GM23248 (cell line): ENCODE results near the gene HOXC6. TPM values are rescaled to one million over a fixed set of nuclear protein-coding genes. Genes with fewer than 3 reads are reported as not detected.

Experiments used
- DNase-seq: peaks from one replicate; pipeline ENCODE4 v3.0.0-alpha.2; 2015
- H2AFZ ChIP-seq: fragments of 200-600 bp; sonication (generic); 2 replicates; pipeline ENCODE4 v1.6.1; 2016; ENCODE audit warnings: antibody characterized with exemption
- H3F3A ChIP-seq: fragments of 200-600 bp; sonication (generic); 2 replicates; pipeline ENCODE4 v1.6.1; 2016; ENCODE audit warnings: mild to moderate bottlenecking, antibody characterized with exemption, mixed run types; ENCODE audit not compliant: insufficient read depth
- H3K27ac ChIP-seq: fragments of 200-600 bp; sonication (generic); 2 replicates; pipeline ENCODE4 v1.5.1; 2016; ENCODE audit warnings: mild to moderate bottlenecking
- H3K27me3 ChIP-seq: fragments of 200-600 bp; sonication (generic); replicated peaks from 2 replicates; pipeline ENCODE4 v1.6.1; 2016; ENCODE audit warnings: mild to moderate bottlenecking; ENCODE audit not compliant: insufficient read depth
- H3K36me3 ChIP-seq: fragments of 200-600 bp; sonication (generic); 2 replicates; pipeline ENCODE4 v1.6.1; 2016; ENCODE audit warnings: low read depth, mild to moderate bottlenecking
- H3K4me1 ChIP-seq: fragments of 200-600 bp; sonication (generic); 2 replicates; pipeline ENCODE4 v1.6.1; 2016; ENCODE audit warnings: mild to moderate bottlenecking; ENCODE audit not compliant: insufficient read depth
- H3K4me2 ChIP-seq: fragments of 200-600 bp; sonication (generic); one replicate; pipeline ENCODE4 v1.6.1; 2016; ENCODE audit warnings: mild to moderate bottlenecking; ENCODE audit not compliant: unreplicated experiment
- H3K4me3 ChIP-seq: fragments of 200-600 bp; sonication (generic); 2 replicates; pipeline ENCODE4 v1.5.1; 2016; ENCODE audit warnings: mild to moderate bottlenecking
- H3K79me2 ChIP-seq: fragments of 200-600 bp; sonication (generic); 2 replicates; pipeline ENCODE4 v1.6.1; 2016; ENCODE audit warnings: mild to moderate bottlenecking; ENCODE audit not compliant: insufficient read depth
- H3K9ac ChIP-seq: fragments of 200-600 bp; sonication (generic); 2 replicates; pipeline ENCODE4 v1.6.1; 2016; ENCODE audit warnings: mild to moderate bottlenecking
- H3K9me2 ChIP-seq: fragments of 200-600 bp; sonication (generic); 2 replicates; pipeline ENCODE4 v1.6.1; 2016; ENCODE audit warnings: mixed run types, mild to moderate bottlenecking, moderate library complexity; ENCODE audit not compliant: insufficient read depth
- H3K9me3 ChIP-seq: fragments of 200-600 bp; sonication (generic); one replicate; pipeline ENCODE4 v1.6.1; 2017; ENCODE audit warnings: low read depth
- H4K20me1 ChIP-seq: fragments of 200-600 bp; sonication (generic); 2 replicates; pipeline ENCODE4 v1.6.0; 2016; ENCODE audit not compliant: insufficient read depth
- EZH2 ChIP-seq: fragments of 200-600 bp; sonication (generic); IDR thresholded peaks from 2 replicates; pipeline ENCODE4 v1.6.1; 2018; ENCODE audit warnings: antibody characterized with exemption, mild to moderate bottlenecking; ENCODE audit not compliant: insufficient read depth, poor library complexity, severe bottlenecking
- EZH2phosphoT487 ChIP-seq: fragments of 200-600 bp; sonication (generic); IDR thresholded peaks from 2 replicates; pipeline ENCODE4 v1.6.1; 2018; ENCODE audit warnings: antibody characterized with exemption, moderate library complexity, mild to moderate bottlenecking, low read depth; ENCODE audit not compliant: insufficient read depth
- WGBS, 2 experiments: methylation state at CpG; one replicate each; pipeline ENCODE4 v1.1.6; 2015 to 2017; ENCODE audit warnings: low lambda C conversion rate in 2 of 2, low coverage in 1 of 2; ENCODE audit errors: missing lambda C conversion rate in 2 of 2; 5-methylcytosine and 5-hydroxymethylcytosine counted together
- in situ Hi-C: fragments of 300-500 bp; cut with MboI; formaldehyde crosslinking; loops from 2 replicates; pipeline ENCODE4 v1.15.0; 2020
- polyA plus RNA-seq: library from polyadenylated mRNA; unstranded; fragments of >200 nt; fragmentation: Nextera tagmentation; extraction: Ambion mirVana; gene quantifications from 2 replicates; pipeline ENCODE4 v1.2.1, GENCODE V29; 2016
- total RNA-seq: library from RNA; depleted of rRNA; stranded (reverse); fragments of >200 nt; shearing (Covaris generic); gene quantifications from 2 replicates; pipeline ENCODE4 v1.2.3, GENCODE V29; 2014

Gene HOXC6
- total and polyA plus RNA-seq, 2 experiments from 2014 or later: 3.6 to 20.5 TPM

- H3K36me3 ChIP-seq: no peaks in the 10 kb centered on the region
- WGBS, 2 experiments: 37 to 38% methylated on average over 38 to 43 of the region's 43 CpGs
- H3K9me2 ChIP-seq: no peaks in the 10 kb centered on the region
- no peak for TF ChIP-seq EZH2
- DNase-seq: peak; percentile 62
- H3K9ac ChIP-seq: peak overlapping the region; percentile 97
- H3K27me3 ChIP-seq: no peaks in the 10 kb centered on the region
- peak overlapping the region; percentile 78 for H3K4me3 ChIP-seq
- peak overlapping the region; percentile 99 for H3K27ac ChIP-seq
- peaks cover 46% of the 10 kb centered on the region for H3K4me1 ChIP-seq
- H2AFZ ChIP-seq: no peak overlapping the region
- peaks cover 10% of the 10 kb centered on the region; the same call in 1 of the 2 replicates for H3F3A ChIP-seq
- in situ Hi-C loops: no loop called here
- no peaks in the 10 kb centered on the region for H4K20me1 ChIP-seq
- H3K9me3 ChIP-seq: no peaks in the 10 kb centered on the region
- peaks cover 81% of the 10 kb centered on the region for H3K79me2 ChIP-seq
- H3K4me2 ChIP-seq: peak overlapping the region; percentile 94
These were observed 9.0 kb upstream of the HOXC6 start for GRCh38 chr12:54019091-54019811.

DNA sequence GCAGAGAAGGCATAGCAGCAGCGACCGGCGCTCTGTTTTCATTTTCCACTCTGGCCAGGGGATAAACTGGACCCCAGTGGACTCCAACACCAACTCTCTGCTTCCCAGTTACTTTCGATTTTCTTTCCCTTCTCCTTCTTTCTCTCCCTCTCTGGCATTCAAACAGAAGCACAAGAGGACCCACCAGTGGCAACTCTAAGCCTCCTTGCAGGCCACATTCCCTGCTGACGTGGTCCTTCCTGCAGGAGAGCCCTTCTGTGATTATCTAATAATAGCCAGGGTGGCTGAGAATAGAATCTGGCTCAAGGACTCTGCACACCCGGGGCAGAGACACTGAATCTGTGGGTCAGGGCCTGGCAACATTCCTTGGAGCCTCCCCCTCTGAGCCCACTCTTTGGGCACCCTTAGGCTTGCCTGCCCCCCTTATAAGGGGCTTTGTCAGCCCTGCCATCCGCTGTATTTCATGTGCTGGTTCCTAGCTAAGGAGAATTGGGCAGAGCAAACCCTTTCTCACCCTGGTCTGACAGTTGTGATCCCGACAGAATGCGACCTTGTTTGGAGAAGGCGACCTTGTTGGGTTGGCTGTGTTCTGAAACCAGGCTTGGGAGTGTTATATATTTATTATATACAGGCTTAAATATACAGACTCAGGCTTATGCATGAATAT lies 8.2 kb upstream of the HOXC6 start:
- peak; percentile 85 for DNase-seq
- no peaks in the 10 kb centered on the region for H3K9me3 ChIP-seq
- 24 to 31% methylated on average over 10 of the region's 10 CpGs for WGBS, 2 experiments
- H3K27me3 ChIP-seq: no peaks in the 10 kb centered on the region
- H3K9me2 ChIP-seq: no peaks in the 10 kb centered on the region
- peak overlapping the region; percentile 78 for H3K4me3 ChIP-seq
- TF ChIP-seq EZH2 (no peak), EZH2phosphoT487 (no peak)
- in situ Hi-C loops: loop anchor here (10.0 kb wide), 1 partner anchor 175 kb away; no protein-coding TSS in a partner anchor
- H2AFZ ChIP-seq: no peak overlapping the region
- peak overlapping the region; percentile 99 for H3K27ac ChIP-seq
- H3K36me3 ChIP-seq: no peaks in the 10 kb centered on the region
- peak overlapping the region; percentile 94 for H3K4me2 ChIP-seq
- peak overlapping the region; percentile 97 for H3K9ac ChIP-seq
- peaks cover 52% of the 10 kb centered on the region for H3K4me1 ChIP-seq
- H4K20me1 ChIP-seq: no peaks in the 10 kb centered on the region
- H3F3A ChIP-seq: peaks cover 10% of the 10 kb centered on the region; the same call in 1 of the 2 replicates
- peaks cover 89% of the 10 kb centered on the region for H3K79me2 ChIP-seq

- peak overlapping the region; percentile 97 for H3K9ac ChIP-seq
- WGBS, 2 experiments: 18 to 19% methylated on average over 23 of the region's 23 CpGs
- H3K9me2 ChIP-seq: no peaks in the 10 kb centered on the region
- peaks cover 90% of the 10 kb centered on the region for H3K79me2 ChIP-seq
- H3K4me3 ChIP-seq: peak overlapping the region; percentile 78
- peak; percentile 56 for DNase-seq
- no peaks in the 10 kb centered on the region for H3K36me3 ChIP-seq
- no peaks in the 10 kb centered on the region for H3K27me3 ChIP-seq
- peak overlapping the region; percentile 50 for H2AFZ ChIP-seq
- peaks cover 11% of the 10 kb centered on the region; the same call in 1 of the 2 replicates for H3F3A ChIP-seq
- H3K9me3 ChIP-seq: no peaks in the 10 kb centered on the region
- H3K27ac ChIP-seq: peak overlapping the region; percentile 99
- no peaks in the 10 kb centered on the region for H4K20me1 ChIP-seq
- TF ChIP-seq EZH2phosphoT487: 0 out of 2 replicates have a peak, but pooled peaks have one; percentile 33
- no peak for TF ChIP-seq EZH2
- peaks cover 58% of the 10 kb centered on the region for H3K4me1 ChIP-seq
- in situ Hi-C loops: loop anchor here (10.0 kb wide), 1 partner anchor 174 kb away; no protein-coding TSS in a partner anchor
- H3K4me2 ChIP-seq: peak overlapping the region; percentile 94
These were observed 7.4 kb upstream of the HOXC6 start for GRCh38 chr12:54020591-54021405.

- Histone ChIP-seq H4K20me1 (no peaks in the 10 kb centered on the region), H3K36me3 (no peaks in the 10 kb centered on the region), H3K27ac (peak overlapping the region; percentile 99), H3K9me2 (no peaks in the 10 kb centered on the region), H3K9ac (peak overlapping the region; percentile 97), H2AFZ (peak overlapping the region; percentile 50), H3K79me2 (peaks cover 93% of the 10 kb centered on the region), H3K9me3 (no peaks in the 10 kb centered on the region), H3K4me2 (peak overlapping the region; percentile 94), H3K4me3 (peak overlapping the region; percentile 78), H3K27me3 (no peaks in the 10 kb centered on the region), H3F3A (peaks cover 18% of the 10 kb centered on the region; the same call in 1 of the 2 replicates), H3K4me1 (peaks cover 62% of the 10 kb centered on the region)
- no peak for TF ChIP-seq EZH2
- TF ChIP-seq EZH2phosphoT487: no peak
- 6 to 8% methylated on average over 15 to 16 of the region's 16 CpGs for WGBS, 2 experiments
- in situ Hi-C loops: loop anchor here (10.0 kb wide), 1 partner anchor 173 kb away; no protein-coding TSS in a partner anchor
- DNase-seq: peak; percentile 78
These were observed 6.7 kb upstream of the HOXC6 start for GRCh38 chr12:54021432-54022013.
